Ovary (tissue), 9 donors: ENCODE measurements around the gene GLB1L. TPM values are rescaled to one million over a fixed set of nuclear protein-coding genes. Genes with fewer than 3 reads are reported as not detected.
A peak's percentile ranks its signal among the peaks of the same experiment; 100 is the strongest.

Source experiments
- DNase-seq, 5 donors: peaks; one replicate each; pipeline ENCODE4 v3.0.0-alpha.2; 2019 to 2020
- H3K27ac ChIP-seq, 2 donors: fragments of 200-600 bp; one replicate each; pipeline versions ENCODE4 v1.5.1 to v1.8.0; 2019 to 2022
- H3K27me3 ChIP-seq: fragments of 200-600 bp; one replicate; pipeline ENCODE4 v1.8.0; 2022
- H3K36me3 ChIP-seq: fragments of 200-600 bp; sonication (generic); one replicate; pipeline ENCODE4 v1.5.1; 2019
- H3K4me1 ChIP-seq: one replicate; pipeline ENCODE4 v1.8.1; 2013; ENCODE audit warnings: mild to moderate bottlenecking, moderate library complexity; ENCODE audit not compliant: insufficient read depth
- H3K4me3 ChIP-seq: fragments of 200-600 bp; sonication (generic); one replicate; pipeline ENCODE4 v1.5.1; 2017
- H3K9me3 ChIP-seq, 2 donors: fragments of 200-600 bp in 1 of 2; sonication (generic) in 1 of 2; one replicate each; pipeline versions ENCODE4 v1.5.1 to v1.8.1; 2013 to 2019; ENCODE audit warnings: mild to moderate bottlenecking in 1 of 2, moderate library complexity in 1 of 2
- CTCF ChIP-seq, 3 donors: fragments of 450-650 bp in 2 of 3; fragments of 200-600 bp in 1 of 3; IDR thresholded peaks; one replicate each; pipeline versions ENCODE4 v1.5.1 to v1.8.0; 2016 to 2022; ENCODE audit warnings: antibody characterized with exemption in 3 of 3, mild to moderate bottlenecking in 1 of 3
- EP300 ChIP-seq: sonication (generic); formaldehyde crosslinking; IDR thresholded peaks from one replicate; pipeline ENCODE4 v1.6.1; 2017; ENCODE audit warnings: antibody characterized with exemption
- POLR2A ChIP-seq: fragments of 450-650 bp; IDR thresholded peaks from one replicate; pipeline ENCODE4 v1.6.1; 2017; ENCODE audit warnings: antibody characterized with exemption, mild to moderate bottlenecking, moderate library complexity
- WGBS, 3 donors: extraction: QIAGEN DNeasy Blood & Tissue Kit in 1 of 3; methylation state at CpG; one replicate each; pipeline versions ENCODE4 v1.1.5 to v1.1.7; 2013 to 2017; 5-methylcytosine and 5-hydroxymethylcytosine counted together
- intact Hi-C, 4 donors: fragments of 100-400 bp; cut with DNase I; formaldehyde crosslinking; loops; one replicate each; pipeline versions ENCODE4 v1.11.0 to v1.15.1; 2022 to 2023
- polyA plus RNA-seq, 2 donors: library from polyadenylated mRNA; stranded (reverse); fragments of 200-250 nt in 1 of 2; fragments of 350-450 nt in 1 of 2; fragmentation: Illumina TruSeq in 1 of 2; extraction: RNeasy Lipid Tissue Mini Kit (QIAGEN cat#74804) in 1 of 2; gene quantifications; one replicate each; pipeline ENCODE4 v1.2.3, GENCODE V29; 2013 to 2014
- total RNA-seq, 7 donors: library from RNA; depleted of rRNA in 2 of 7; stranded (reverse); fragments of >200 nt in 2 of 7; fragmentation: NEBNext Ultra II Directional in 3 of 7; extraction: Animal tissue kit (Norgen Biotek cat#: 25700) in 3 of 7; gene quantifications; one replicate each; pipeline versions ENCODE4 v1.1.0 to v1.2.4, GENCODE V29; 2016 to 2023
- donor health status: DM: no; HTN: no; CAD: no; lungs with moderate emphysema.
- donor health status: DM: no; HTN: no; CAD: no.
- donor health status: Bipolar disorder and iron deficiency.
- donor health status: DM: yes; HTN: yes; CAD: no.
- donor health status: DM: no; HTN: no; CAD: no.
- donor health status: DM: yes; HTN: yes; CAD: no.

GLB1L gene
- total and polyA plus RNA-seq, 9 donors = 5.7 to 20.3 (median 13.9) TPM

DNA sequence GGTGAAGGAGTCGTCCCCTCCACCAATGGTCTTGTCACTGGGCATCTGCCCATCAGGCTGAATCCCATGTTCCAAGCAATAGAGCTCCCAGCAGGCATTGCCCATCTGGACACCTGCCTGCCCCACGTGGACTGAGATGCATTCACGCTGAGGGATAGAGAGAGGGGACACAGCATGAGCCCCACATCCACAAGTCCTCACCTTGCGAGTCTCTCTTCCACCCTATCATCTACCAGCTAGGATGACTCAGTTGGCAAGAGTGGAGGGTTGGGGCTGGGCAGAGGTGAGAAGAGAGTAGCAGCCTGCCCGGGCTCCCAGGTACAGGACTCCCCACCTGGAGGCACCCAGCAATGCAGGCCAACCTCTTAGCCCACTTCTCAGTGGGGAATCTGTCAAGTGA is 6.8 kb upstream of the GLB1L start:
- Histone ChIP-seq H3K27me3 (no peaks in the 10 kb centered on the region), H3K4me1 (peaks cover 23% of the 10 kb centered on the region), H3K9me3 (no peaks in the 10 kb centered on the region), H3K36me3 (no peaks in the 10 kb centered on the region), H3K27ac (peak overlapping the region in 1 of 2 donors; percentile 46), H3K4me3 (peak overlapping the region; percentile 57)
- no peak for TF ChIP-seq EP300
- no peak for TF ChIP-seq POLR2A
- TF ChIP-seq CTCF (IDR thresholded peaks at IDR 0.05) = no peak
- WGBS, 3 donors = 50 to 61% (median 52%) methylated on average over 5 of the region's 5 CpGs
- no peak for DNase-seq
- intact Hi-C loops = no loop called here

DNA sequence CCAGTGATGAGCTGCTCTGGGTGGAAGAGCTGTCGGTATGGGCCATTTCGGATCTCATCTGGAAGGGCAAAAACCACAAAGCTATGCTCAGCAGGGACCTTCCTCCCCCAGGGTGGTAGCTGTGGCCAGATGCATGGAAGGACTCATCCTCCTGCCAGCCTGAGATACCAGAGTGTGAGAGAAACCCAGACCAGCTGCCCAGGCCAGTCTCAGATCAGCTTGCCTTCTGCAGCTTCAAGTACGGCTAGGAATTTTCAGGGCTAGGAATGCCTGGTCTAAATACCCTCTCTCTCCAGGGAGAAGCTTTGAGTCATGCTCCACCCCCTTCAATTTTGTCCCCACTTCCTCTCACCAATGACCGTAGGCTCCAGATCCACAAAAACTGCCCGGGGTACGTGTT is 6.4 kb upstream of the GLB1L start:
- H3K9me3 ChIP-seq = no peaks in the 10 kb centered on the region
- DNase-seq = no peak
- no peaks in the 10 kb centered on the region for H3K36me3 ChIP-seq
- WGBS, 3 donors = 68 to 79% (median 76%) methylated on average over 6 of the region's 6 CpGs
- H3K27me3 ChIP-seq = no peaks in the 10 kb centered on the region
- peaks cover 23% of the 10 kb centered on the region for H3K4me1 ChIP-seq
- no peak overlapping the region for H3K27ac ChIP-seq
- no peak overlapping the region for H3K4me3 ChIP-seq
- intact Hi-C loops = no loop called here
- TF ChIP-seq POLR2A (no peak), EP300 (no peak), CTCF (IDR thresholded peaks at IDR 0.05) (no peak)

DNA sequence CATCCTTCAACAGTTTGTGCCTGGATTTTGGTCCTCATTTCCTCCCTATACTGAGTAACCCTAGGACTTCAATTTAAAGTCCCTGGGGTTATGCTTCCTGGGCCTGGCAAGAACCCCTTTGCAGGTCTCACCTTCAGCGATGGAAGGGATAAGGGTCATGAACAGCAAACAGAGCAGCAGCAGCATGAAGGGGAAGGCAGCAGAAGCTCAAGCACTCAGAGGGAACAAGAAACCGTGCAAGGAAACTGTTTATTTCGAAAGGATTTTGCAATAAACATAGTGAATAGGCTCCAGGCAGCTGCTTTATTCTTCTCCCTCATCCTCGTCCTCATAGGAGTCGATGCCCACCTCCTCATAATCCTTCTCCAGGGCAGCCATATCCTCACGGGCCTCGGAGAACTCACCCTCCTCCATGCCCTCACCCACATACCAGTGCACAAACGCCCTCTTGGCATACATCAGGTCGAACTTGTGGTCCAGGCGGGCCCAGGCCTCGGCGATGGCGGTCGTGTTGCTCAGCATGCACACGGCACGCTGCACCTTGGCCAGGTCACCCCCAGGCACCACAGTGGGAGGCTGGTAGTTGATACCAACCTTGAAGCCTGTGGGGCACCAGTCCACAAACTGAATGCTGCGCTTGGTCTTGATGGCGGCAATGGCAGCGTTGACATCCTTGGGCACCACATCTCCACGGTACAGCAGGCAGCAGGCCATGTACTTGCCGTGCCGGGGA is 5.0 kb upstream of the GLB1L start:
- DNase-seq = no peak
- H3K4me1 ChIP-seq = peaks cover 26% of the 10 kb centered on the region
- TF ChIP-seq CTCF (IDR thresholded peaks at IDR 0.05) = no peak
- no peak for TF ChIP-seq EP300
- no peak for TF ChIP-seq POLR2A
- no peaks in the 10 kb centered on the region for H3K27me3 ChIP-seq
- H3K4me3 ChIP-seq = no peak overlapping the region
- peak overlapping the region in 1 of 2 donors; percentile 71 for H3K27ac ChIP-seq
- 80 to 88% (median 82%) methylated on average over 22 of the region's 22 CpGs for WGBS, 3 donors
- intact Hi-C loops = no loop called here
- no peaks in the 10 kb centered on the region for H3K36me3 ChIP-seq
- no peaks in the 10 kb centered on the region for H3K9me3 ChIP-seq

DNA sequence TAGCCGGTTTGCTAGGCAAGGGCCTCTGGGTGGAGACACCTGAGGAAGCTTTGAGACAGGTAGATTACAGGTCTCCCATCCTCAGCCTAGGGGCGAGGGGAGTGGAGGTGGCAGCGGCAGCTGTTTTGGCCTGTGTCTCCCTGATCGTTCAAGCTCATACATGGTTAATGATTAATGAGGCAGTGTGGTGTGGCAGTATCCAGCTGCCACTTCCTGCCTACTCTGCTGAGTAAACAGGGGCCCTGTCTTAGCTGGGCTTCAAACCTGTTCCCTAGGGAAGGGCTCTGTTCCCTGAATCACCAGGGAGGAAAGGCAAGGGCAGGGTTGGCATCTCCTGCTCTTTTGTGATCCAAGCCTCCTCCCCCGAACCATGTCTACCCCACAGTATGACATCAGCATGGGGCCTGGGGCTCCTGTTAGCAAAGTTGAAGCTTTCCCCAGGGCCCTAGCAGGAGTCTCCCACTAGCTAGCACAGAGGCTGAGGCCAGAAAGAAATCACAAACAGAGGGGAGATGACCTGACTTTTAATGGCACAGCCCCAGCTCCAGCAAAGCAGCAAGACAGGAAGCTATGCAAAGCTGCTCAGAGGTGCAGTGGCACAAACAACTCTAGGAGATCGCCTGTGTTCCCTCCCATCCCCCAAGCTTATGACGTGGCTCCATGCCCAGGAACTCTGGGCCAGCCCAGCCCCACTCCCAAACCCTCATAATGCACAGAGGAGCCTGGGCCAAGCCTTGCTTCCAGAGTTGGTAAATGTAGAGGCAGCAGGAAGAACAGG is 4.1 kb upstream of the GLB1L start:
- peak overlapping the region in 1 of 2 donors; percentile 71 for H3K27ac ChIP-seq
- no peaks in the 10 kb centered on the region for H3K27me3 ChIP-seq
- no peak overlapping the region for H3K4me3 ChIP-seq
- WGBS, 3 donors = 29 to 33% (median 29%) methylated on average over 7 of the region's 7 CpGs
- H3K9me3 ChIP-seq = no peaks in the 10 kb centered on the region
- peak; percentile 63 to 80 (median 73) for DNase-seq
- TF ChIP-seq POLR2A (no peak), CTCF (IDR thresholded peaks at IDR 0.05) (no peak)
- H3K36me3 ChIP-seq = no peaks in the 10 kb centered on the region
- intact Hi-C loops = loop anchor here in 1 of 4 donors (10.0 kb wide), 1 partner anchor 45 kb away; no protein-coding TSS in a partner anchor
- H3K4me1 ChIP-seq = peaks cover 27% of the 10 kb centered on the region
